Stimulated activated CD8-positive, alpha-beta memory T cell treated with anti-CD3 and anti-CD28 coated beads, Interleukin-15, amount 100 ng/mL, for 48 hours (primary cell): ENCODE data around the gene GMIP.
"Not testable (repeated sequence)": the region's sequence is repeated elsewhere in the genome, so short reads cannot be mapped to it uniquely, and the experiment has no call there.

Experiments used
- DNase-seq, 2 donors: peaks; one replicate each; pipeline ENCODE4 v3.0.0-alpha.2; 2020; ENCODE audit warnings: low read depth in 2 of 2

GMIP gene

GRCh38 chr19:19610376-19611202, 32.9 kb downstream of the GMIP start:
- DNase-seq = no peak

- DNase-seq = not testable (repeated sequence)
Measured at GRCh38 chr19:19606686-19607085, 36.8 kb downstream of the GMIP start.

GRCh38 chr19:19606021-19606420, 37.4 kb downstream of the GMIP start:
- no peak for DNase-seq

GRCh38 chr19:19602713-19603324, 40.6 kb downstream of the GMIP start:
- no peak for DNase-seq

- no peak for DNase-seq
Measured at GRCh38 chr19:19602136-19602712, 41.2 kb downstream of the GMIP start.

GRCh38 chr19:19600793-19601330, 42.6 kb downstream of the GMIP start:
- DNase-seq = no peak

- DNase-seq = peak; percentile 34 to 47
Measured at GRCh38 chr19:19598728-19599451, 44.6 kb downstream of the GMIP start.

- DNase-seq = peak; percentile 51
Measured at GRCh38 chr19:19597809-19598306, 45.6 kb downstream of the GMIP start.

- DNase-seq = no peak
Measured at GRCh38 chr19:19595171-19595701, 48.2 kb downstream of the GMIP start.

GRCh38 chr19:19594381-19594780, 49.1 kb downstream of the GMIP start:
- no peak for DNase-seq

GRCh38 chr19:19592690-19593089, 50.8 kb downstream of the GMIP start:
- no peak for DNase-seq

GRCh38 chr19:19591133-19591825, 52.2 kb downstream of the GMIP start:
- peak; percentile 63 to 64 for DNase-seq

GRCh38 chr19:19588546-19588945, 54.9 kb downstream of the GMIP start:
- no peak for DNase-seq

- no peak for DNase-seq
Measured at GRCh38 chr19:19587771-19588170, 55.7 kb downstream of the GMIP start.

GRCh38 chr19:19584356-19584755, 59.1 kb downstream of the GMIP start:
- DNase-seq = no peak

- no peak for DNase-seq
Measured at GRCh38 chr19:19582471-19582870, 61.0 kb downstream of the GMIP start.

- DNase-seq = no peak
Measured at GRCh38 chr19:19581391-19581790, 62.1 kb downstream of the GMIP start.

- no peak for DNase-seq
Measured at GRCh38 chr19:19580418-19580817, 63.0 kb downstream of the GMIP start.

- DNase-seq = no peak
Measured at GRCh38 chr19:19579533-19580361, 63.7 kb downstream of the GMIP start.
